Stimulated activated CD8-positive, alpha-beta memory T cell treated with anti-CD3 and anti-CD28 coated beads, Interleukin-7, amount 100 ng/mL, for 4 hours (primary cell): ENCODE measurements around the gene BEST3.

Source experiments
- DNase-seq, 2 donors: peaks; one replicate each; pipeline ENCODE4 v3.0.0-alpha.2; 2020; ENCODE audit warnings: low read depth in 2 of 2

The BEST3 gene

DNA sequence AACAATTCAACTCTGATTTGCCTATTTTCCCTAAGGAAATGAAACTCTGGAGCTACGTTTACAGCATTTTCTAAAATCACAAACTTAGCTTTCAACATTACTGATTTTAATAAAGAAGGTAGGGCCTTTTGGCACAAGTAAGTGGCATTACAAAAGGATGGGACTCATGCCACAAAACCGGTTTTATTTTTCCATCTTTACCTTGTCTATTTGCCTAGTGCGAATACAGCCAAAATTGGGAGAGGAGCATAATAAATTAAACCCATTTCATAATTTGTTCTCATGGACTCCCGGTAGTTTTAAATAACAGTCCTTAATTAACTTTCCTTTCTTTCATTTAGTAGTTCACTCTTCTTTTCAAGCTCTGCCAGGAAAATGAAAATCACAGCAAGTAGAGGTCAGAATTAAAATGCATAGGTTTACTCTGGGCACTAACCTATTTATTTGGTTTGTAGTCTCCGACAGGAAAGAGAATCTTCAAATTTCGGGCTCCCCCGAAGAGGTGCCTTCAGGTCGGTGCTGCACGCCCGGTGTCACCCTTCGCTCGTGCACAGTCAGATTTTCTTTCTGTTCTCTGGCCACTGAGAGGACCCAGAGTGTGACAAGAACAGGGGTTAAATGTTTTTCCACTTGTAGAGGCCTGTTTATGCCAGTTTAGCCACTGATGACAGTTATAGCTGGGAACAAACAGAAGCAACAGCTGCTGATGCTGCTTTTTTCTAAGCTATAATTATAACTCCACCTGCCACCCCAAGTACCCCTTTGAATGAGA, at the start of gene BEST3:
Gene BEST3 (minus strand): TSS at position 535 of the 772 bp plus-strand sequence. CDS start 1,505 bp downstream, outside the sequence.
- no peak for DNase-seq

DNA sequence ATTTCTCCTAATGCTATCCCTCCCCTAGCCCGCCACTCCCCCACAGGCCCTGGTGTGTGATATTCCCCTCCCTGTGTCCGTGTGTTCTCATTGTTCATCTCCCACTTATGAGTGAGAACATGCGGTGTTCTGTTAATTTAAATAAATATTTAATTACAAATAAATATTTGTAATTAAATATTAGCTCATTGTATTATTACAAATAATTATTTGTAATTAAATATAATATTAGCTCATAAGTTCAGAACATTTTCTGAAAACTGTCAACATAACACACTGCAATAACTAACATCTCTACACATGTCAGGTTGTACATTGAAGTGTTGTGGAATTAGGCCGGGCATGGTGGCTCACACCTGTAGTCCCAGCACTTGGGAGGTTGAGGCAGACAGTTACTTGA, 45.0 kb upstream of the BEST3 start:
- DNase-seq: no peak

DNA sequence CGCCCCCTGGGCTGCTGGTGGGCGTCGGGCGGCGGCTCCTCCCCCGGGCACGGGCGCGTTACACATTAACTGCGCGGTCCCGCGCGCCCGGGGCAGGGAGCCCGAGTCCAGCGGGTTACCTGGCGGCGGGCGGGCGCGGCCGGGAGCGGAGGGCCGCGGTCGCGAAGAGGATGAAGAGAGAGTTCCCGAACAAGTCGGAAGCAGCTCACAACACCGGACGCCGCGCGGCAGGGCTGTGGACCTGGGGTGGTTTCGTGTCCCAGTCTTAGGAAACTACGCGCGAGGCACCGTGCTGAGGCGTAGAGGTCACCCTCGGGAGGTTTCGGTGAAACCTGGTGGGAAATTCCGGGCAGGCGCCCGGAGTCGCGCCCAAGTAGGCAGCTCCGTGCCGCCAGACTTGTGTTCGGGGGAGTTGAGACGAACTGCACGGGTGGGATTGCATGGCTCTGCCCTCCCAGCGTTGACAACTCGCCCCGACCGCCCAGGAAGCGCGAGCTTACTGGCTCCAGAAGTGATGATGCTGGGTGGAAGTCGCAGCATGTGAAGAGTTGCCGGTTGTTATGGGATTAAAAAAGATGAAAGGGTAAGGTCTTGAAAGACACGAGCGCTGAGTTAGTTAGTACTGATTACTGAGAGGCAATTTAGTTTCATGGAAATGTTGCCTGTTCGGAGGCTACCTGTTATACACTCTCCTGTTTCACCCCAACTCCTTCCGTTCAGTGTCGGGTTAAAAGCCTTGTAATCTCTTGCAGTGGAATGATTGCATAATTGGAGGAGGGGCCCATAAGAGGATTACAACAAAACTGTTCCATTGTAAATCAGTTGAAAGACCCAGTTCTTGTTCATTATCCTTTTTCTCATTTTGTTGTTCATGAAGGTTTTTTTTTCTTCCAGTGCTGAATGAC, 40.4 kb upstream of the BEST3 start:
- DNase-seq: peak; percentile 36 to 52

DNA sequence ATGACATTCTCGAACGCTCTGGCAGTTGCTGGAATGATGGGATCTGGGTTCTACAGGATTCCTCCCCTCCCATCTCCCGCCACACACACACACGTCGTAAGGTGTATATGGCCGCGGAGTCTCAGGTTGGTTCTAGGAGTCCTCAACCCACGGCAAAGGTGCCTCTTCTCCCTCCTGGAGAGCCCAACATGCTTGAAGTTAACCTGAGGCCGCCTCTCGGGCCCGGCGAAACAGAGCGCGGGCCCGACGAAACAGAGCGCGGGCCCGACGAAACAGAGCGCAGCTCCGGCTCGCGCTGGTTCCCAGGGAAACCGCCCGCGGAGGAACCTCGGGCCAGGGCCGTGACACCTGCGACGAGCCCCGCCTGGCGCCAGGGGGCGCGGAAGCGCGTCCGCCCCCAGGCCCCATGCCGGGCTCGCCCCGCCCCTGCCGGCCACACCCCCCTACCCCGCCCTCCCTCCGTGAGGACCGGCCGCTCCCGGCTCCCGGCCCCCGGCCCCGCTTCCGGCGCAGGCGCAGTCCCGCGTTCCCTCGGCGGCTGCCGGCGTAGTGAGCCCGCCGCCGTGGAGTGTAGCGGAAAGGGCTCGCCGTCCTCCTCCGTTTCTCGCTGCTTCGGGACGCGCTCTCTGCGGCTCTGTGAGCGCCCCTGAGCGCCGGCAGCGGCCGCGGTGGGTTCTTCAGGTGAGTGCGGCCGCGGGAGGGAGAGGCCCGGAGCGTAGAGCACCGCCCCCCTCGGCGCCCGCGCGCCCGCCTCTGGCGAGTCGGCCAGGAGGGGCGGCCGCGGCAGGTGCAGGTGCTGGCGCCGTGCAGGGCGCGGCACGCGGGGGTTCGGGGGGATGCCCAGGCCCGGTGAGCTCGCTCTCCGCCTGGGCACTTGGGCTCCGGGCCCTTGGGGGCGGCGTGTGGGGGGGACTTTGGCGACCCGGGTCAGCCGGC, 39.5 kb upstream of the BEST3 start, which contains the start of gene RAB3IP:
Gene RAB3IP (plus strand): TSS at position 510 of the 936 bp plus-strand sequence. CDS start 16,549 bp downstream, outside the sequence.
- peak; percentile 82 to 89 for DNase-seq

DNA sequence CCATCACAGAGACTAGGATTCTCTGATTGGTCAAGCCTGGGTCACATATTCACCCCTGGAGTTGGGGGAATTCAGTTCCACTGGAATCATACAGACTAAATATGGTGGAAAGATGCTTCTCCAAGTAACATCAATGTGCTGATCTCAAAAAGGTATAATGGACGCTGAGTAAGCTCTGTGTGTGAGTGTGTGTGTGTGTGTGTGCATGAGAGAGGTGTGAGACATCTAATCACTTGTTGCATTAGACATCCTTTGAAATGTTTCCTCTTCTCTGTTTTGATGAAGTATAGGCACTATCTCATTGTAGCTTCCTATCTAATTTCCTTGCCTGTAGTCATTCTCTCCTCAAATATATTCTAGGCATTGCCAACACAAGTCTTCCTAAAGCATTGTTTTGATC, 34.5 kb upstream of the BEST3 start:
- DNase-seq: no peak

DNA sequence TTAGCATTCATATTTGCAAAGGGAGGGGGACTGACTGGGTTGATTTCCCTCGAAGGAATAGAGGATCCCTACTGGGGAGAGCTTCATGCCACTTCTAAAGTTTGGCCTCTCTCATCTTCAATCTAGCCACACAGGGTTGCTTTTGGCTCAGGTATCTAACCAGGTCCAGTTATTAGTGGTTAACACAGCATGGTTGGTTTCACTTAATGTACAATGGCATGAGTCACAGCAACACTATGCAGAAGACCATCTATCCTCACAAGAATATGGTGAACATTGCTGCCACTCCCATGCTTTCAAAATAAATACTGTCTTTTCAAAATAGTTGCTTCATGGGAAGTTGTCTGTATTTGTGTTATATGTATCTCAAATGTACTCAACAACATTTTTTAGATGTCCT, 33.0 kb upstream of the BEST3 start:
- DNase-seq: no peak

DNA sequence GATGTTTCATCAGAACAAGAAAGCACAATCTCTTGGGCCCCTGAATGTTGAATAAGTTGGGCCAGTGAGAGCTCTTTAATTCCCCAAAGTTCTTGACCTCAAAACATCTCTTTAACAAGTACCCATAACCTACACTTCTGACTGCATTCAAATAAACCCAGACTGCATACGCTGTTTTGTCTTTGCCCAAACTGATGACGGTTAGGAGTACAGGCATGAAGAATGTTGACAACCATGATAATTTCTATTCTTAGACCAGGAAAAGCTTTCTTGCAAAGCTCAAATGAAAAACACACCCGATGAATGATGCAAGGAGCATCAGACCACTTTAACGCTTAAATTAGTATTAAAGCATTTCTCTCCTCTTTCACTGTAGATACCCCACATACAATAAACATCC, 27.8 kb upstream of the BEST3 start:
- no peak for DNase-seq

DNA sequence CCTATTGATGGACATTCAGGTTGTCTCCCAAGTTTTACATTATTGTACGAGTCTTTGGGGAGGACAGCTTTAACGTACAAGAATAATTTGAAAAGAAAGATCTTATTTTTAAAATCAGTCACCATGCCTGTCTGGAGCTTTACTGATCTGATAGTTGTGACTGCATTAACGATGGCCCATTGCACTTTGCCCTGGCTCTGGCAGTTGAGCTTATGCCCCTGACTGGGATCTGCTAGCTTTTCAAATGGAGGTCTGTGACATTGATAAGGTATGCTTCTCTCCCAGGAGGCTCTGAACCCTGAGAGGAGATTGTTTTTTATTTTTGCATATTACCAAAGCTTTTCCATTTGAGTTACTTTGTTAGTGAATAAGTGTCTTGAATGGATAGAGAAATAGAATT, 21.6 kb upstream of the BEST3 start:
- DNase-seq: no peak

DNA sequence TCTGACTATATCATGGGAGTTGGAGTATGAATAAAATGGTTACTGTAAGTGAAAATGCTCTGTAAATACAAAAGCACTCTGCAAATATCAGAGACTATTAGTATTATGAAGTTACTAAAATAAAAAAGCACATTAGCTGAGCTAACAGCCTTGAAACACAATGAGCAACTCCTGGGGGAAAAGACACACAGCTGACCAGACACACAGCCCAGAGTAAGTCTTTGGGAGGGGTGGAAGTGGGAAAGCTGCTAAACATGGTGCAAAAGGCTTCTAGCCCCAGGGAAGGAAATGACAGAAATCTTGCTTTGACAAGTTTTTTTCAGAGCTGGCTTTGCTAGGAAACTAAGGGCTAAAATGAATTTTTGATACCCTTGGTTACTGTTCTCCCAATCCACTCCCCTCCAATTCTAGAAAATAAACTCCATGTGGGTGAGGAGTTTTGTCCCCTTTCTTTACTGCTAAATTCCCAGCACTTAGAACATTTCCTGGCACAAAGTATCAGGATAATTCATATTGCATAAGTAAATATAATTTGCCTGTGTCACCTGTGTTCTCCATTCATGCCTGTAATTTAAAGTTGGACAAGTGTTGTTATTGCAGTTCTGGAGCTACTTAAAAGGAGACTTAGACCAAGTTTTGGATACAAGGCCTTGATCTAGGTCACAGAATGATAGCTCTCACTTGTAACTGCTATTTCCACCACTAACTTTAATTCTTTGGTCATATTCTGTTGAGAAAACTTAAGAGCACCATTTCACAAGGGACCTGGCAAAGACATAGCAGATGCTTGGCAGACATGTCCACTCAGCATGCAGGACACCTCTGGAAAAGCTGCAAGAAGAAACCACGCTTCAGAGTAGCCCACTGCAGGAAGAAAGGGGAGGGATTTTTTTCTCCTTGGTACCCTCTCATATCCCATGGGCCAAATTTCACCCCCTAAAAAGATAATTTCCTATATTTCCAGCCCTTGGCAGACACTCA, 20.5 kb upstream of the BEST3 start:
- no peak for DNase-seq

DNA sequence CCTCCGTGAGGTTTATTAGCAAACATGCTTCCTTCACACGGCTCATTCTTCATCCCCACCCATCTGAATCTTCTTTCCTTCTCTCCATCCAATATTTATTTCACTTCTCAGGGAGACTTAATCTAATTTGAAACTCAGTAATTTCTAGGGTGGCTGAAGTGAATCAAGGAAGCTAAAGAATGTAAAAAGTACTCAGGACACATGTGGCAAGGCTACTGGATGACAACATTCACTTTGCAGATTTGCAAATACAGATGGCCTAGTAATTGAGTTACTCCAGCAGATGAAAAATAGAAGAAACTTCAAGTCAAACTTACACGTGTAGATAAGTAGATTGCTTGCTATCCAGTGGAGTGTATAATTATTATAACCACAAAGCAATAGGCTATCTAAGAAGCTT, 15.4 kb upstream of the BEST3 start:
- no peak for DNase-seq

DNA sequence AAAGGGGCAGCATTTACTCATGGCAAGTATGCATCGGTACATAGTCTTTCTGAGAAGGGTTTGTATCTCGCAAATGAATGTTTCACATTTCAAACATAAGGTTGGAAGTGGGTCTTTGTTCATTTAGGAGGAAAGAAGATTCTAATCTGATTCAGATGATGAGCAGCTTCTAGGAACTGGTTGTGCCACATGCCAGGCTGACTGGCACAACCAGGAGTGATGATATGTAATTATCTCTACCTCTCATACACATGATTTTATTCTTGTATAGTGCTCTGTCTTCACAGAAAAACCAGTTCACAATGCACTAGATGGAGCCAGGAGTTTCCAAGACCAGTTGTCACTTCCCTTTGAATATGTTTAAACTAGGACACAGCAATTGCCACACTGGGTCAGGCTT, 13.7 kb upstream of the BEST3 start:
- DNase-seq: no peak

DNA sequence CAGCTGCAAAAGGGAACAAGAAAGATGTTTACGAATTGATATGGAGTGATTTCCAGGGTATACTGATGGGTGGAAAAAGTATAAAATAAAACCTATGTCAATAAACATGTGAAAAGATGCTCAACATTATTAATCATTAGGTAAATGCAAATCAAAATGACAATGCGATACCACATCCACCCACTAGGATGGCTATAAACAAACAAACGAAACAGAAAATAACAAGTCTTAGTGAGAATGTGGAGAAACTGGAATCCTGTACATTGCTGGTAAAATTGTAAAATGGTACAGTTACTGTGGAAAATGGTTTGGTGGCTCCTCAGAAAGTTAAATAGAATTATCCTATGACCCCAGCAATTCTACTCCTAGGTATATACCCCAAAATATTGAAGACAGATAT, 9.5 kb upstream of the BEST3 start:
- DNase-seq: no peak

DNA sequence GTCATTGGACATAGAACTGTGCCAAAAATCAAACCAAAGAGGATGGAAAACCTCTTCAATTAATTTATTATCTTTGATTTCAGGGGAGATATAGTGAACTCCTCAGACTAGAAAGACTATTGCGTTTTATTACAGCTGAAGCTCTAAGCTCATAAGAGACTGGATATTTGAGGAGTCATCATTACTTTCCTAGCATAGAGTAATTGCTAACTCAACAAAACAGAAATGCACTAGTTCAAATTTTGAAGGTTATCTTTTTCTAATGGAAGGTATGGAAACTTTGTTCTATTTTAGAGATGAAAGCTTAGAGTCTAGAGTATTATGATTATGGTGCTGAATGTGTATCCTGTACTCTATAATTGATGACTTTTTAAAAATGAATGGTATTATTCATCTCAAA, 5.3 kb upstream of the BEST3 start:
- no peak for DNase-seq

DNA sequence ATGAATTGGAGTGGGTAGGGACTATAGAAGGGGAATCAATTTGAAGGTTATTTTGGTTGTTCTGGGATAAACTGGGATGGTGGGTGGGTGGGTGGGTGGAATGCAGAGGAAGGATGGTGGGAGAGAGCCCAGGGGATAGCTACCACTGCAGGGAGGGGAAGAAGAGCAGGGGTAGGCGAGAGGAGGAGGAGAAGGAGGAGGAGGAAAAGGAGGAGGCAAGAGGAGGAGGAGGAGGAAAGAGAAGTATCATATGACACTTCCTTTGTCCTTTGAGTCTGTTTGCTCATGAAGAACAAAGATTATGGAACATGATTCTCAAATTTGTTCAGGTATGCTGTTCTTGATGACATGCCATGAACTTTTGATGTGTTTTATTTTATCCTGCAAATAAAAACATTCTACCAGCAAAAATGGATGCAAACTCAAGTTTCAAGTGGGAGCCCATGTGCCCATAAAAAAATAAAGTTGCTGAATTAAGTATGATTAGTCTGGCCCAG, 4.1 kb upstream of the BEST3 start:
- DNase-seq: no peak

DNA sequence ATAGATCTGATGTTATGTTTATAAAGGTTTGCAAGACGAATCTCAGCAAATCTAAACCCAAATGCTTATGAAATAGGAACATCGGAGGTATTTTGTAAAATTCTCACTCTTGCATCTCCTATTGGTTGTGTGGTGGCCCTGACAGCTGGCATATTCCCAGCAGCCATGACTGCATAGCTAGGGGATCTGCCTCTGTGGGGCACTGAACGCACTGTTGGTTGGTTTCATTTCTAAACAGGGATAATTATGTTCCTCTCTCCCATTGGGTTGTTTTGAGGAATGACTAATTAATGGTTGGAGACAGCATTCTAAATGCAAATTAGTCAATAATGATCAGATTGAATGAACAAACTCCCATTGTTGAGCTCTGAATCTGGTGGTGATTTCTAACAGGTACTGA, 2.7 kb upstream of the BEST3 start:
- no peak for DNase-seq

DNA sequence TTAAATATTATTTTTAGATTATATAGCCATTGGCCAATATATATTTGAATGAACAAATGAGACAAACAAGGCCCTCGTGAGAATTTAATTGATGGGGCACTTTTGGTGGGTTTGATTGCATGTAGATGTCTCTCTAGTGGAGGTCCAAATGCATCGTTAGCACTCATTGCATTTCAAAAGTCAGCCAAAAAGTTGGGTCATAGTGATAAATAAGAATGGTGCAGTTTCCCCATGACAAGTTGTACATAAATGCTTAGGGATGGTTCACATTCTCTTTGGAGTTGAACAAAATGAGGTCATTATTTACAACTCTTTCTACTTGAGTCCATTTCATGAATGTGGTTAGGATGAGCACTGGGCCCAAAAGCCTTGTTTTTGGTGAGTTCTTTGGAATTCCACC, 1.0 kb downstream of the BEST3 start:
- no peak for DNase-seq

DNA sequence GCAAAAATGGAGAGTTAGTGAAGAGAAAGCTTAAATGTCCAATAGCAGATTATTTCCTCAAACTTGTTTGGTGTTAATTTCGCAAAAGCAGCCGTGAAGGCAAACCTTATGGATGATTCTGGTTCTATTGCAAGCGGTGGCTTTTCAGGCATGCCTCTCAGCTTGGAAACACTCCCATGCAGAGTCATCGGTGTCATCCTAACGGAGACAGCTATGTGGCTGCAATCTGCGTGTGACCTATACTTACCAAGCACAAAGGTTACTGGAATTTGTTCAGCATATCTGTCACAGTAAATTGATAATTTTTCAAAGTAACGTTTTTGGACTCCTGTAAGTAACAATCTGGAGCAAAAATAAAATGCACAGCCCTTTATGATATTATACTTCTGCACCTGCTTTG, 5.0 kb downstream of the BEST3 start:
- DNase-seq: no peak

DNA sequence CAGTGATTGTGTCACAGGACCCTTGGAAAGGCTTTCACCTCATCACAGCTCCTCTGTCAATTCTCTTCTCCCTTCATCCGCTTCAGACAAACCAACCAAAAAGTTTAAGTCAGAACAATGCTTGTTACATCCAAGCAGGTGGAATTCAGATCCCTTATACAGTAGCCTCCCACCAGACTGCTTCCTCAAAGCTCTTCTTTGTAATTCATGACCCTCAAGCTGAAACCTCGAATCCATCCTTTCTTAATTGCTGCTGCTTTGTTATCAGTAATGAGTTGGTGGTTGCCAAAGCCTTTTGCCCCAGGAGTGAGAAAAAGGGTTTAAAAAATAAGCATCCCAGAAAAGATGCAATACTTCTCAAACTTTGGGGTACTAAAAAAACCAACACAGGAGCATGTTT, 9.5 kb downstream of the BEST3 start:
- DNase-seq: no peak

DNA sequence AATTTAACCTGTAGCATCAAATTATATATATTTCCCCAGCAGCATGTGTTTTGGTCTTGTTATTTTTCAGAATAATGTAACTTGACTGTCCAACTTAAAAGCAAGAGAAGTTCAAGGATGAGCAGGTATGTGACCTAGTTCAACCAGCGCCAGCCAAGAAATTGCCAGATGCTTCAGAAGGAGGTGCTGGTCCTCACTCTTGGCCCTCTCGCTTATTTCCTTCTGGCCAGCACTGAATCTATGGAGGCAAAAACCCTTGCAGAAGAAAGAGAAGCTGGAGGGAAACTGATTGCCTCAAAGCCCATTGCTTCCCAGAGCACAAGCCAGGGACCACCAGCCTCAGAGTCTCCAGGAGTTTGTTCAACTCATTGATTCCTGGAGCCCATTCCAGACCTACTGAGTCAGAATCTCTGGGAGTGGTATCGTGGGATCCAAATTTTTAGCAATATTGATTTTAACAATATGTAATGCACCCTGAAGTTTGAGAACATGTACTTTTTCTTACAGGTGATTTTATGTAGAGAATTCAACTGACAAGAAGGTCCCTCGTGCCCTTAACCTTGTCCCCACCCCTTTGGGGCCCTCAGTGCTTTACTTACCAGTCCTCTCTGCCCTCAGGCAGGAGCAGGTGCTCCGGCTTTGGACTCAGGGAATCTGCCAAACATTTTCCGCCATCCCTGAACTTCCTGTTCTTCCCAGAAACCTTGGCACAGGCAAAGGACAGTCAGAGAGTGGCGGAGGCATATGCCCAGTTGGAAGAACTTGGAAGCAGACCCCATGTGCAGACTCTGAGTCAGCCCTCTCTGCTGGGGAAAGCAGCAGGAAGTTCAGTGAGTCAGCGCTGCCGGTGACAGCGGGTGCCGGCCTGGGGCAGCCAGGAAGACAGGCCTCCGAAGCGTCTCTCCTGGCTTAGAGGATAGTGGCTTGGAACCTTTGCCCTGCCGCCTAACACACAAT, 10.4 kb downstream of the BEST3 start:
- peak in 1 of 2 donors; percentile 11 for DNase-seq
